HepG2 (cell line): ENCODE measurements around the gene LSM14B. TPM values are rescaled to one million over a fixed set of nuclear protein-coding genes. Genes with fewer than 3 reads are reported as not detected.

Experiments used
- ATF7 ChIP-seq, 2 experiments: fragments of 450-650 bp in 1 of 2; sonication (generic) in 1 of 2; formaldehyde crosslinking in 1 of 2; IDR thresholded peaks; 2 replicates each; pipeline versions ENCODE4 v1.4.0 to v1.6.1; 2016 to 2020; ENCODE audit warnings: antibody characterized with exemption in 1 of 2, mild to moderate bottlenecking in 1 of 2, missing genetic modification reagents in 1 of 2
- CREB1 ChIP-seq, 2 experiments: fragments of 450-650 bp in 1 of 2; IDR thresholded peaks; 2 replicates each; pipeline ENCODE4 v1.6.1; 2016 to 2017; ENCODE audit warnings: control low read depth in 1 of 2, mild to moderate bottlenecking in 1 of 2, missing compliant biosample characterization in 1 of 2, missing genetic modification characterization in 1 of 2
- IRF2 ChIP-seq: IDR thresholded peaks from 2 replicates; pipeline ENCODE4 v1.6.1; 2018; ENCODE audit warnings: missing genetic modification reagents, missing compliant biosample characterization
- MEIS2 ChIP-seq: sonication (generic); formaldehyde crosslinking; IDR thresholded peaks from 2 replicates; pipeline ENCODE4 v1.9.0; 2021; ENCODE audit warnings: mild to moderate bottlenecking, missing genetic modification reagents
- MTF1 ChIP-seq: sonication (generic); formaldehyde crosslinking; IDR thresholded peaks from 2 replicates; pipeline ENCODE4 v1.5.0; 2020; ENCODE audit warnings: missing genetic modification reagents
- PAX8 ChIP-seq: sonication (generic); formaldehyde crosslinking; IDR thresholded peaks from 2 replicates; pipeline ENCODE4 v1.8.0; 2022; ENCODE audit warnings: mild to moderate bottlenecking, missing genetic modification reagents, borderline replicate concordance
- SOX5 ChIP-seq: IDR thresholded peaks from 2 replicates; pipeline ENCODE4 v1.6.1; 2016; ENCODE audit warnings: borderline replicate concordance
- ZNF350 ChIP-seq: sonication (generic); formaldehyde crosslinking; IDR thresholded peaks from 2 replicates; pipeline ENCODE4 v1.4.0; 2020; ENCODE audit warnings: mild to moderate bottlenecking, low read depth, missing genetic modification reagents, borderline replicate concordance
- ZNF766 ChIP-seq: sonication (generic); formaldehyde crosslinking; IDR thresholded peaks from 2 replicates; pipeline ENCODE4 v1.5.0; 2020; ENCODE audit warnings: missing genetic modification reagents, borderline replicate concordance
- polyA plus RNA-seq, 8 experiments: library from polyadenylated mRNA; depleted of rRNA in 3 of 8; stranded (reverse) in 7 of 8; unstranded in 1 of 8; fragments of >200 nt; fragmentation: Illumina TruSeq in 4 of 8; extraction: Trizol in 4 of 8; gene quantifications; 2 replicates each; pipeline versions ENCODE4 v1.2.1 to v1.2.3, GENCODE V29; 2011 to 2016; ENCODE audit warnings: low read depth in 4 of 8, missing spikeins in 1 of 8, mixed read lengths in 1 of 8; ENCODE audit not compliant: insufficient read depth in 1 of 8
- total RNA-seq, 5 experiments: library from RNA; depleted of rRNA; stranded (reverse); fragments of >200 nt; fragmentation: Illumina TruSeq; extraction: Trizol; gene quantifications; 2 replicates each; pipeline ENCODE4 v1.2.3, GENCODE V29; 2016; ENCODE audit warnings: low read depth in 1 of 5
- TF ChIP-seq, protein P1 (sequence below): sonication (generic); formaldehyde crosslinking; IDR thresholded peaks from 2 replicates; pipeline ENCODE4 v1.9.0; 2021; ENCODE audit warnings: missing genetic modification reagents, borderline replicate concordance
- TF ChIP-seq, protein P2 (sequence below): sonication (generic); formaldehyde crosslinking; IDR thresholded peaks from 2 replicates; pipeline ENCODE4 v1.9.0; 2022; ENCODE audit warnings: missing genetic modification reagents, mild to moderate bottlenecking, borderline replicate concordance
- TF ChIP-seq, protein P3 (sequence below), 2 experiments: sonication (generic) in 1 of 2; formaldehyde crosslinking in 1 of 2; IDR thresholded peaks; 2 replicates each; pipeline versions ENCODE4 v1.4.0 to v1.6.1; 2018 to 2020; ENCODE audit warnings: missing genetic modification reagents in 2 of 2, borderline replicate concordance in 1 of 2, low read depth in 1 of 2, mild to moderate bottlenecking in 1 of 2, missing biosample characterization in 1 of 2
- TF ChIP-seq, protein P4 (sequence below): IDR thresholded peaks from 2 replicates; pipeline ENCODE4 v1.6.1; 2016; ENCODE audit warnings: missing compliant biosample characterization, missing genetic modification reagents, borderline replicate concordance
- TF ChIP-seq, protein P5 (sequence below): IDR thresholded peaks from 2 replicates; pipeline ENCODE4 v1.6.1; 2012; ENCODE audit warnings: inconsistent platforms
- TF ChIP-seq, protein P6 (sequence below): IDR thresholded peaks from 2 replicates; pipeline ENCODE4 v1.6.1; 2016; ENCODE audit warnings: low read depth

LSM14B gene
- total and polyA plus RNA-seq, 2 of the 13 experiments (the other 11 are each of a cell fraction or from before 2014, with no cell fraction given), result 43.3 to 79.2 TPM

DNA sequence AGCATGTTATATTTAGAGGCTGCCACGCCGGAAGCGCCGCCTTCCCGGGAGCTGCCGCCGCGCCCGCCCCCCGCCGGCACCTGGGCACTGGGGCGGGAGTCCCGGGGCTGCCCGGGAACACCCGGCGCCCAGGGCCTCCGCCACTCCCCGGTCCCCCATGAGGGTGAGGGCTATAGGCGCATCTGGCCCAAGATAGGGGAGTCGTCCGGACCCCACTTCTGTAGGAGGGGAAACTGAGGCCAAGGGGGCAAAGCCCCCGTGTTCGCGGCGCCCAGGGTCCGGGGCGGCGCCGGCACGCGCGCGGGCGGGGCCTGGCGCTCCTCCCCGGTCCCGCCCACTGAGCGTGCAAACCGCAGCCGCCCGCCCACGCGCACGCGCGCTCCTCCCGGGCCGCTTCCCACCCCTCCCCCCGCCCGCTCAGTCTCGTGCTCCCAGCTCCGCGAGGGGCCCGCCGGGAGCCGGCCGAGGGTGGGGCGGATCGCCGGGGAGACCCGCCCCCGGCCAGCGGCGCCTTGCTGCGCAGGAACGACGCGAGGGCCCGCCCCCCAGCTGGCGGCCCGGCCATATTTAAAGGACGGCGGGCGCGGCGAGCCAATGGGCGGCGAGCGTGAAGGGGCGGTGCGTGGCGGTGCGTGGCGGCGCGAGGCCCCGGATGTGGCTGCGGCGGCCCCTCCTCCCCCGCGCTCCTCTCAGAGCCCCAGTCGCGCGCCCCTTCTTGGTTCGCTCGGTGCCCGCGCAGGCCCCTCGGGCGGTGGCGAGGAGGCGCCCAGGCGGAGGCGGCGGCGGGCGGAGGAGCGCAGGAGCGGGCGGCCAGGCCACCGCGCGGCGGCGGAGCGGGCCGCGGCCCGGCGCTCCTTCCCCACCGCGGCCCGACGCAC, at the start of gene LSM14B (continued):
- peak; percentile 65; the same call in 1 of the 2 replicates for TF ChIP-seq MEIS2 (CRISPR knock-in tag)
- 0 out of 2 replicates have a peak, but pooled peaks have one; percentile 12 for TF ChIP-seq ZNF766
- TF ChIP-seq, protein P1, sequence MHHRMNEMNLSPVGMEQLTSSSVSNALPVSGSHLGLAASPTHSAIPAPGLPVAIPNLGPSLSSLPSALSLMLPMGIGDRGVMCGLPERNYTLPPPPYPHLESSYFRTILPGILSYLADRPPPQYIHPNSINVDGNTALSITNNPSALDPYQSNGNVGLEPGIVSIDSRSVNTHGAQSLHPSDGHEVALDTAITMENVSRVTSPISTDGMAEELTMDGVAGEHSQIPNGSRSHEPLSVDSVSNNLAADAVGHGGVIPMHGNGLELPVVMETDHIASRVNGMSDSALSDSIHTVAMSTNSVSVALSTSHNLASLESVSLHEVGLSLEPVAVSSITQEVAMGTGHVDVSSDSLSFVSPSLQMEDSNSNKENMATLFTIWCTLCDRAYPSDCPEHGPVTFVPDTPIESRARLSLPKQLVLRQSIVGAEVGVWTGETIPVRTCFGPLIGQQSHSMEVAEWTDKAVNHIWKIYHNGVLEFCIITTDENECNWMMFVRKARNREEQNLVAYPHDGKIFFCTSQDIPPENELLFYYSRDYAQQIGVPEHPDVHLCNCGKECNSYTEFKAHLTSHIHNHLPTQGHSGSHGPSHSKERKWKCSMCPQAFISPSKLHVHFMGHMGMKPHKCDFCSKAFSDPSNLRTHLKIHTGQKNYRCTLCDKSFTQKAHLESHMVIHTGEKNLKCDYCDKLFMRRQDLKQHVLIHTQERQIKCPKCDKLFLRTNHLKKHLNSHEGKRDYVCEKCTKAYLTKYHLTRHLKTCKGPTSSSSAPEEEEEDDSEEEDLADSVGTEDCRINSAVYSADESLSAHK, result no peak
- peak; percentile 65; the same call in 1 of the 2 replicates for TF ChIP-seq CREB1 (IDR thresholded peaks at IDR 0.05)
- TF ChIP-seq CREB1 (CRISPR knock-in tag; IDR thresholded peaks at IDR 0.05), result no peak
- TF ChIP-seq, protein P2, sequence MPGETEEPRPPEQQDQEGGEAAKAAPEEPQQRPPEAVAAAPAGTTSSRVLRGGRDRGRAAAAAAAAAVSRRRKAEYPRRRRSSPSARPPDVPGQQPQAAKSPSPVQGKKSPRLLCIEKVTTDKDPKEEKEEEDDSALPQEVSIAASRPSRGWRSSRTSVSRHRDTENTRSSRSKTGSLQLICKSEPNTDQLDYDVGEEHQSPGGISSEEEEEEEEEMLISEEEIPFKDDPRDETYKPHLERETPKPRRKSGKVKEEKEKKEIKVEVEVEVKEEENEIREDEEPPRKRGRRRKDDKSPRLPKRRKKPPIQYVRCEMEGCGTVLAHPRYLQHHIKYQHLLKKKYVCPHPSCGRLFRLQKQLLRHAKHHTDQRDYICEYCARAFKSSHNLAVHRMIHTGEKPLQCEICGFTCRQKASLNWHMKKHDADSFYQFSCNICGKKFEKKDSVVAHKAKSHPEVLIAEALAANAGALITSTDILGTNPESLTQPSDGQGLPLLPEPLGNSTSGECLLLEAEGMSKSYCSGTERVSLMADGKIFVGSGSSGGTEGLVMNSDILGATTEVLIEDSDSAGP (CRISPR knock-in tag), result peak; percentile 67; the same call in 1 of the 2 replicates
- TF ChIP-seq MTF1 (CRISPR knock-in tag), result 0 out of 2 replicates have a peak, but pooled peaks have one; percentile 49
- TF ChIP-seq, protein P3, sequence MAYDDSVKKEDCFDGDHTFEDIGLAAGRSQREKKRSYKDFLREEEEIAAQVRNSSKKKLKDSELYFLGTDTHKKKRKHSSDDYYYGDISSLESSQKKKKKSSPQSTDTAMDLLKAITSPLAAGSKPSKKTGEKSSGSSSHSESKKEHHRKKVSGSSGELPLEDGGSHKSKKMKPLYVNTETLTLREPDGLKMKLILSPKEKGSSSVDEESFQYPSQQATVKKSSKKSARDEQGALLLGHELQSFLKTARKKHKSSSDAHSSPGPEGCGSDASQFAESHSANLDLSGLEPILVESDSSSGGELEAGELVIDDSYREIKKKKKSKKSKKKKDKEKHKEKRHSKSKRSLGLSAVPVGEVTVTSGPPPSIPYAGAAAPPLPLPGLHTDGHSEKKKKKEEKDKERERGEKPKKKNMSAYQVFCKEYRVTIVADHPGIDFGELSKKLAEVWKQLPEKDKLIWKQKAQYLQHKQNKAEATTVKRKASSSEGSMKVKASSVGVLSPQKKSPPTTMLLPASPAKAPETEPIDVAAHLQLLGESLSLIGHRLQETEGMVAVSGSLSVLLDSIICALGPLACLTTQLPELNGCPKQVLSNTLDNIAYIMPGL (CRISPR knock-in tag; IDR thresholded peaks at IDR 0.05; ENCODE audit: borderline replicate concordance in 1 of 2, low read depth in 1 of 2), result peak; percentile 18 to 79; a peak in 2 of 4 replicates
- TF ChIP-seq, protein P4, sequence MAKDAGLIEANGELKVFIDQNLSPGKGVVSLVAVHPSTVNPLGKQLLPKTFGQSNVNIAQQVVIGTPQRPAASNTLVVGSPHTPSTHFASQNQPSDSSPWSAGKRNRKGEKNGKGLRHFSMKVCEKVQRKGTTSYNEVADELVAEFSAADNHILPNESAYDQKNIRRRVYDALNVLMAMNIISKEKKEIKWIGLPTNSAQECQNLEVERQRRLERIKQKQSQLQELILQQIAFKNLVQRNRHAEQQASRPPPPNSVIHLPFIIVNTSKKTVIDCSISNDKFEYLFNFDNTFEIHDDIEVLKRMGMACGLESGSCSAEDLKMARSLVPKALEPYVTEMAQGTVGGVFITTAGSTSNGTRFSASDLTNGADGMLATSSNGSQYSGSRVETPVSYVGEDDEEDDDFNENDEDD (CRISPR knock-in tag), result peak; percentile 94
- TF ChIP-seq SOX5, result no peak
- no peak for TF ChIP-seq ZNF350
- TF ChIP-seq, protein P5, sequence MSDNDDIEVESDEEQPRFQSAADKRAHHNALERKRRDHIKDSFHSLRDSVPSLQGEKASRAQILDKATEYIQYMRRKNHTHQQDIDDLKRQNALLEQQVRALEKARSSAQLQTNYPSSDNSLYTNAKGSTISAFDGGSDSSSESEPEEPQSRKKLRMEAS, result peak; percentile 96
- no peak for TF ChIP-seq IRF2 (CRISPR knock-in tag)
- no peak for TF ChIP-seq ATF7 (IDR thresholded peaks at IDR 0.05)
- peak; percentile 79 for TF ChIP-seq ATF7 (CRISPR knock-in tag; IDR thresholded peaks at IDR 0.05)
- no peak for TF ChIP-seq PAX8 (CRISPR knock-in tag)
- TF ChIP-seq, protein P6, sequence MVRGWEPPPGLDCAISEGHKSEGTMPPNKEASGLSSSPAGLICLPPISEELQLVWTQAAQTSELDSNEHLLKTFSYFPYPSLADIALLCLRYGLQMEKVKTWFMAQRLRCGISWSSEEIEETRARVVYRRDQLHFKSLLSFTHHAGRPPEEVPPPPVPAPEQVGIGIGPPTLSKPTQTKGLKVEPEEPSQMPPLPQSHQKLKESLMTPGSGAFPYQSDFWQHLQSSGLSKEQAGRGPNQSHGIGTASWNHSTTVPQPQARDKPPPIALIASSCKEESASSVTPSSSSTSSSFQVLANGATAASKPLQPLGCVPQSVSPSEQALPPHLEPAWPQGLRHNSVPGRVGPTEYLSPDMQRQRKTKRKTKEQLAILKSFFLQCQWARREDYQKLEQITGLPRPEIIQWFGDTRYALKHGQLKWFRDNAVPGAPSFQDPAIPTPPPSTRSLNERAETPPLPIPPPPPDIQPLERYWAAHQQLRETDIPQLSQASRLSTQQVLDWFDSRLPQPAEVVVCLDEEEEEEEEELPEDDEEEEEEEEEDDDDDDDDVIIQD (CRISPR knock-in tag), result no peak; the same call in none of the 2 replicates
